HUES48 (cell line): Measurements from ENCODE around the gene C5.

ENCODE experiments used
- H3K27ac ChIP-seq: one replicate; pipeline ENCODE4 v1.7.0; 2013; ENCODE audit warnings: low read depth, low read length, inconsistent platforms
- H3K27me3 ChIP-seq: 2 replicates; pipeline ENCODE4 v1.6.1; 2013; ENCODE audit warnings: mild to moderate bottlenecking, low read length; ENCODE audit not compliant: control insufficient read depth, insufficient read depth
- H3K36me3 ChIP-seq: 2 replicates; pipeline ENCODE4 v1.6.1; 2013; ENCODE audit warnings: low read length; ENCODE audit not compliant: control insufficient read depth, insufficient read depth
- H3K4me1 ChIP-seq: 2 replicates; pipeline ENCODE4 v1.6.1; 2013; ENCODE audit warnings: mild to moderate bottlenecking, low read length; ENCODE audit not compliant: control insufficient read depth, insufficient read depth
- H3K4me3 ChIP-seq: 2 replicates; pipeline ENCODE4 v1.5.1; 2013; ENCODE audit warnings: mild to moderate bottlenecking, low read depth, low read length
- H3K9ac ChIP-seq: 2 replicates; pipeline ENCODE4 v1.6.1; 2013; ENCODE audit warnings: mild to moderate bottlenecking, low read depth, low read length, moderate library complexity
- H3K9me3 ChIP-seq: 2 replicates; pipeline ENCODE4 v1.6.1; 2013; ENCODE audit warnings: low read length; ENCODE audit not compliant: control insufficient read depth, insufficient read depth

Gene C5

GRCh38 chr9:120932086-120932823 lies 117.8 kb downstream of the C5 start:
- no peaks in the 10 kb centered on the region for H3K36me3 ChIP-seq
- H3K9me3 ChIP-seq: no peaks in the 10 kb centered on the region
- no peak overlapping the region for H3K4me3 ChIP-seq
- H3K27me3 ChIP-seq: peaks cover 9% of the 10 kb centered on the region
- H3K4me1 ChIP-seq: no peaks in the 10 kb centered on the region; the same call in 1 of the 2 replicates
- no peak overlapping the region for H3K27ac ChIP-seq
- H3K9ac ChIP-seq: no peak overlapping the region

- no peaks in the 10 kb centered on the region; the same call in 1 of the 2 replicates for H3K4me1 ChIP-seq
- no peak overlapping the region for H3K4me3 ChIP-seq
- no peaks in the 10 kb centered on the region for H3K36me3 ChIP-seq
- H3K27ac ChIP-seq: no peak overlapping the region
- H3K9ac ChIP-seq: no peak overlapping the region
- H3K9me3 ChIP-seq: no peaks in the 10 kb centered on the region
- H3K27me3 ChIP-seq: peaks cover 9% of the 10 kb centered on the region
These were observed 118.6 kb downstream of the C5 start for GRCh38 chr9:120931231-120932085.

- Histone ChIP-seq H3K9ac (no peak overlapping the region), H3K27me3 (peaks cover 9% of the 10 kb centered on the region), H3K4me3 (peak overlapping the region; percentile 63; the same call in 1 of the 2 replicates), H3K36me3 (no peaks in the 10 kb centered on the region), H3K27ac (no peak overlapping the region), H3K4me1 (peaks cover 19% of the 10 kb centered on the region), H3K9me3 (no peaks in the 10 kb centered on the region)
These were observed 120.8 kb downstream of the C5 start for GRCh38 chr9:120929229-120929791.

- Histone ChIP-seq H3K9me3 (no peaks in the 10 kb centered on the region), H3K36me3 (no peaks in the 10 kb centered on the region), H3K27me3 (peaks cover 9% of the 10 kb centered on the region), H3K27ac (peak overlapping the region; percentile 51), H3K4me3 (peak overlapping the region; percentile 63), H3K4me1 (peaks cover 19% of the 10 kb centered on the region), H3K9ac (no peak overlapping the region)
These were observed 121.4 kb downstream of the C5 start for GRCh38 chr9:120928483-120929228.

GRCh38 chr9:120928015-120928482 lies 122.0 kb downstream of the C5 start:
- H3K4me1 ChIP-seq: peaks cover 19% of the 10 kb centered on the region
- no peak overlapping the region for H3K9ac ChIP-seq
- H3K27ac ChIP-seq: no peak overlapping the region
- H3K27me3 ChIP-seq: peaks cover 9% of the 10 kb centered on the region
- no peaks in the 10 kb centered on the region for H3K36me3 ChIP-seq
- no peaks in the 10 kb centered on the region for H3K9me3 ChIP-seq
- H3K4me3 ChIP-seq: peak overlapping the region; percentile 63

- no peak overlapping the region for H3K9ac ChIP-seq
- no peaks in the 10 kb centered on the region for H3K9me3 ChIP-seq
- no peak overlapping the region for H3K4me3 ChIP-seq
- H3K4me1 ChIP-seq: peaks cover 19% of the 10 kb centered on the region
- H3K27me3 ChIP-seq: peaks cover 9% of the 10 kb centered on the region
- no peaks in the 10 kb centered on the region for H3K36me3 ChIP-seq
- H3K27ac ChIP-seq: no peak overlapping the region
These were observed 122.6 kb downstream of the C5 start for GRCh38 chr9:120927269-120928014.

- peaks cover 25% of the 10 kb centered on the region for H3K4me1 ChIP-seq
- no peak within 1 kb of the TSS for H3K4me3 ChIP-seq
- H3K9ac ChIP-seq: no peak within 1 kb of the TSS
- no peaks in the 10 kb centered on the region for H3K36me3 ChIP-seq
- H3K9me3 ChIP-seq: no peaks in the 10 kb centered on the region
- no peak within 1 kb of the TSS for H3K27ac ChIP-seq
- H3K27me3 ChIP-seq: peaks cover 9% of the 10 kb centered on the region
These were observed 123.6 kb downstream of the C5 start, which contains the start of gene TRAF1 for GRCh38 chr9:120926397-120926928. Gene TRAF1, minus strand, starts transcription at chr9:120926796. Its CDS starts 721 bp downstream, at chr9:120926075.

- Histone ChIP-seq H3K27ac (no peak overlapping the region), H3K4me1 (peaks cover 31% of the 10 kb centered on the region), H3K9me3 (no peaks in the 10 kb centered on the region), H3K36me3 (no peaks in the 10 kb centered on the region), H3K4me3 (no peak overlapping the region), H3K9ac (no peak overlapping the region), H3K27me3 (peaks cover 9% of the 10 kb centered on the region)
These were observed 124.3 kb downstream of the C5 start for GRCh38 chr9:120925535-120926396.

- Histone ChIP-seq H3K4me1 (peaks cover 39% of the 10 kb centered on the region), H3K27ac (no peak overlapping the region), H3K9me3 (no peaks in the 10 kb centered on the region), H3K9ac (no peak overlapping the region), H3K27me3 (peaks cover 9% of the 10 kb centered on the region), H3K36me3 (no peaks in the 10 kb centered on the region), H3K4me3 (no peak overlapping the region)
These were observed 125.2 kb downstream of the C5 start for GRCh38 chr9:120924698-120925534.
